GM12878 (cell line): ENCODE measurements around the gene ARHGEF1. TPM values are rescaled to one million over a fixed set of nuclear protein-coding genes. Genes with fewer than 3 reads are reported as not detected.
A peak's percentile ranks its signal among the peaks of the same experiment; 100 is the strongest.

ENCODE experiments used
- CTCF ChIP-seq, 3 experiments: IDR thresholded peaks in 2 of 3; conservative IDR thresholded peaks in 1 of 3; 2 replicates each; pipeline ENCODE4 v1.5.1; 2011; ENCODE audit warnings: low read depth in 3 of 3, low read length in 3 of 3, mild to moderate bottlenecking in 3 of 3, control low read depth in 2 of 3, moderate library complexity in 2 of 3, inconsistent platforms in 1 of 3, mixed read lengths in 1 of 3; ENCODE audit not compliant: control insufficient read depth in 2 of 3, insufficient read depth in 1 of 3; ENCODE audit errors: extremely low read depth in 1 of 3
- HCFC1 ChIP-seq: fragments of 150-350 bp; IDR thresholded peaks from 2 replicates; pipeline ENCODE4 v1.6.1; 2014; ENCODE audit warnings: low read length
- NFYB ChIP-seq: IDR thresholded peaks from 2 replicates; pipeline ENCODE4 v1.6.1; 2011; ENCODE audit warnings: low read depth, mild to moderate bottlenecking, low read length, improper control_type of control experiment, moderate library complexity; ENCODE audit not compliant: insufficient read depth
- POLR2AphosphoS5 ChIP-seq: IDR thresholded peaks from 2 replicates; pipeline ENCODE4 v1.6.1; 2011; ENCODE audit warnings: mild to moderate bottlenecking, low read length, inconsistent platforms
- SMARCA5 ChIP-seq: fragments of 450-650 bp; IDR thresholded peaks from 2 replicates; pipeline ENCODE4 v1.6.1; 2017; ENCODE audit warnings: mild to moderate bottlenecking
- SMC3 ChIP-seq: IDR thresholded peaks from 2 replicates; pipeline ENCODE4 v1.6.1; 2011; ENCODE audit warnings: low read length, improper control_type of control experiment, borderline replicate concordance
- ZBTB11 ChIP-seq: fragments of 450-650 bp; formaldehyde crosslinking; IDR thresholded peaks from 2 replicates; pipeline ENCODE4 v1.5.0; 2022; ENCODE audit warnings: mild to moderate bottlenecking, missing genetic modification characterization
- polyA plus RNA-seq, 11 experiments: library from polyadenylated mRNA; depleted of rRNA in 4 of 11; unstranded in 6 of 11; stranded (reverse) in 5 of 11; fragments of >200 nt; fragmentation: Nextera tagmentation in 4 of 11; fragmentation: Illumina TruSeq in 1 of 11; extraction: Ambion mirVana in 4 of 11; extraction: Trizol in 1 of 11; gene quantifications; 1 replicate in 1 of 11; 2 replicates in 10 of 11; pipeline versions ENCODE4 v1.2.1 to v1.2.3, GENCODE V29; 2011 to 2016; ENCODE audit warnings: inconsistent platforms in 2 of 11, missing spikeins in 2 of 11, low read depth in 1 of 11
- total RNA-seq, 4 experiments: library from RNA; depleted of rRNA in 3 of 4; stranded (reverse); fragments of >200 nt in 3 of 4; fragmentation: Illumina TruSeq in 1 of 4; extraction: Trizol in 1 of 4; gene quantifications; 2 replicates each; pipeline versions ENCODE4 v1.2.1 to v1.2.3, GENCODE V29; 2013 to 2021
- TF ChIP-seq, protein P1 (sequence below): IDR thresholded peaks from 2 replicates; pipeline ENCODE4 v1.6.1; 2011; ENCODE audit warnings: mild to moderate bottlenecking, low read depth, low read length, moderate library complexity; ENCODE audit not compliant: insufficient replicate concordance
- TF ChIP-seq, protein P2 (sequence below): fragments of 450-650 bp; IDR thresholded peaks from 2 replicates; pipeline ENCODE4 v1.6.1; 2018; ENCODE audit warnings: mild to moderate bottlenecking, low read depth, moderate library complexity; ENCODE audit not compliant: partially characterized antibody

The ARHGEF1 gene
- total and polyA plus RNA-seq, 10 of the 15 experiments (the other 5 are each of a cell fraction or from before 2014, with no cell fraction given), result 1.2 to 207 (median 53.9) TPM

GRCh38 chr19:41859213-41859617, 23.8 kb upstream of the ARHGEF1 start (continued):
- TF ChIP-seq, protein P1, sequence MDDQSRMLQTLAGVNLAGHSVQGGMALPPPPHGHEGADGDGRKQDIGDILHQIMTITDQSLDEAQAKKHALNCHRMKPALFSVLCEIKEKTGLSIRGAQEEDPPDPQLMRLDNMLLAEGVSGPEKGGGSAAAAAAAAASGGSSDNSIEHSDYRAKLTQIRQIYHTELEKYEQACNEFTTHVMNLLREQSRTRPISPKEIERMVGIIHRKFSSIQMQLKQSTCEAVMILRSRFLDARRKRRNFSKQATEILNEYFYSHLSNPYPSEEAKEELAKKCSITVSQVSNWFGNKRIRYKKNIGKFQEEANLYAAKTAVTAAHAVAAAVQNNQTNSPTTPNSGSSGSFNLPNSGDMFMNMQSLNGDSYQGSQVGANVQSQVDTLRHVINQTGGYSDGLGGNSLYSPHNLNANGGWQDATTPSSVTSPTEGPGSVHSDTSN, result no peak
- TF ChIP-seq, protein P2, sequence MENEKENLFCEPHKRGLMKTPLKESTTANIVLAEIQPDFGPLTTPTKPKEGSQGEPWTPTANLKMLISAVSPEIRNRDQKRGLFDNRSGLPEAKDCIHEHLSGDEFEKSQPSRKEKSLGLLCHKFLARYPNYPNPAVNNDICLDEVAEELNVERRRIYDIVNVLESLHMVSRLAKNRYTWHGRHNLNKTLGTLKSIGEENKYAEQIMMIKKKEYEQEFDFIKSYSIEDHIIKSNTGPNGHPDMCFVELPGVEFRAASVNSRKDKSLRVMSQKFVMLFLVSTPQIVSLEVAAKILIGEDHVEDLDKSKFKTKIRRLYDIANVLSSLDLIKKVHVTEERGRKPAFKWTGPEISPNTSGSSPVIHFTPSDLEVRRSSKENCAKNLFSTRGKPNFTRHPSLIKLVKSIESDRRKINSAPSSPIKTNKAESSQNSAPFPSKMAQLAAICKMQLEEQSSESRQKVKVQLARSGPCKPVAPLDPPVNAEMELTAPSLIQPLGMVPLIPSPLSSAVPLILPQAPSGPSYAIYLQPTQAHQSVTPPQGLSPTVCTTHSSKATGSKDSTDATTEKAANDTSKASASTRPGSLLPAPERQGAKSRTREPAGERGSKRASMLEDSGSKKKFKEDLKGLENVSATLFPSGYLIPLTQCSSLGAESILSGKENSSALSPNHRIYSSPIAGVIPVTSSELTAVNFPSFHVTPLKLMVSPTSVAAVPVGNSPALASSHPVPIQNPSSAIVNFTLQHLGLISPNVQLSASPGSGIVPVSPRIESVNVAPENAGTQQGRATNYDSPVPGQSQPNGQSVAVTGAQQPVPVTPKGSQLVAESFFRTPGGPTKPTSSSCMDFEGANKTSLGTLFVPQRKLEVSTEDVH, result no peak
- TF ChIP-seq POLR2AphosphoS5, result no peak
- TF ChIP-seq SMARCA5, result no peak
- TF ChIP-seq SMC3, result peak; percentile 58; the same call in 1 of the 2 replicates
- no peak for TF ChIP-seq ZBTB11 (CRISPR knock-in tag)
- TF ChIP-seq CTCF (IDR thresholded peaks at IDR 0.05 in 2 of 3, conservative IDR thresholded peaks at IDR 0.05 in 1 of 3; ENCODE audit: control insufficient read depth in 2 of 3, extremely low read depth in 1 of 3, insufficient read depth in 1 of 3, low read depth in 3 of 3, low read length in 3 of 3), result peak in 1 of 3 experiments; percentile 74; a peak in 2 of 6 replicates
- no peak for TF ChIP-seq NFYB
- TF ChIP-seq HCFC1, result no peak
